ENCODE data around the gene INSYN2B. TPM values are rescaled to one million over a fixed set of nuclear protein-coding genes. Genes with fewer than 3 reads are reported as not detected.
"Not testable (repeated sequence)": the region's sequence is repeated elsewhere in the genome, so short reads cannot be mapped to it uniquely, and the experiment has no call there.

INSYN2B gene
- total RNA-seq, 2 experiments from 2014 or later, result not detected

- no peak overlapping the region for H3K27ac Mint-ChIP-seq
- peaks cover 8% of the 10 kb centered on the region for H3K36me3 Mint-ChIP-seq (ENCODE audit: low read depth)
- intact Hi-C loops (cut with micrococcal nuclease), result no loop called here
- DNase-seq, result no peak
- no peaks in the 10 kb centered on the region for H3K27me3 Mint-ChIP-seq
- H3K9me3 Mint-ChIP-seq, result no peaks in the 10 kb centered on the region
- peaks cover 3% of the 10 kb centered on the region for H3K4me1 Mint-ChIP-seq (ENCODE audit: low read depth)
- H3K4me3 Mint-ChIP-seq, result no peak overlapping the region
- CTCF ChIA-PET, result no interaction called here
- POLR2A ChIA-PET, result interaction anchor here (0.6 kb wide), 1 partner anchor 759 kb away, joined by 3 read pairs; no protein-coding TSS in a partner anchor
- ATAC-seq, result no peak
- no peak for TF ChIP-seq CTCF (IDR thresholded peaks at IDR 0.05)
Measured at GRCh38 chr5:169956126-169956525, 24.2 kb downstream of the INSYN2B start.

- ATAC-seq, result no peak
- ChIA-PET CTCF (no interaction called here), POLR2A (no interaction called here)
- Mint-ChIP-seq H3K27ac (no peak overlapping the region), H3K4me3 (no peak overlapping the region), H3K4me1 (ENCODE audit: low read depth) (peaks cover 3% of the 10 kb centered on the region), H3K27me3 (no peaks in the 10 kb centered on the region), H3K9me3 (no peaks in the 10 kb centered on the region), H3K36me3 (ENCODE audit: low read depth) (peaks cover 14% of the 10 kb centered on the region)
- intact Hi-C loops (cut with micrococcal nuclease), result no loop called here
- no peak for TF ChIP-seq CTCF (IDR thresholded peaks at IDR 0.05)
- DNase-seq, result no peak
Measured at GRCh38 chr5:169954786-169955185, 25.5 kb downstream of the INSYN2B start.

DNA sequence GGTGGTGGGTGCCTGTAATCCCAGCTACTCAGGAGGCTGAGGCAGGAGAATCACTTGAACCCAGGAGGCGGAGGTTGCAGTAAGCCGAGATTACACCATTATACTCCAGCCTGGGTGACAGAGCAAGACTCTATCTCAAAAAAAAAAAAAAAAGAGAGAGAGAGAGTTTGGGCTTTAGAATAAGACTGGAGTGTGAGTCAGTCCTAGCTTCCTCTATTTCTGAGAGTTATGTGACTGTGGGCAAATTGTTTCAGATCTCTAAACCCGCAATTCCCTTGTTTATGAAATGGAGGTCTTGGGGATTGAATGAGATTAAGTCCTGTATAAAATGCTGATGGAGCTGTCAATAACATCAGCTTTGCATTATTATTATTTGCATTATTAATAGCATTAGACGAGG, 27.1 kb downstream of the INSYN2B start:
- H3K27ac Mint-ChIP-seq; ATAC-seq; H3K27me3 Mint-ChIP-seq; intact Hi-C loops (cut with micrococcal nuclease); DNase-seq; H3K4me1 Mint-ChIP-seq (ENCODE audit: low read depth); POLR2A ChIA-PET; CTCF ChIA-PET; H3K9me3 Mint-ChIP-seq; H3K4me3 Mint-ChIP-seq: not testable (repeated sequence)
- H3K36me3 Mint-ChIP-seq (ENCODE audit: low read depth), result peaks cover 19% of the 10 kb centered on the region

- H3K36me3 Mint-ChIP-seq (ENCODE audit: low read depth), result peaks cover 26% of the 10 kb centered on the region
- H3K27ac Mint-ChIP-seq, result no peak overlapping the region
- ChIA-PET CTCF (no interaction called here), POLR2A (no interaction called here)
- no peaks in the 10 kb centered on the region for H3K9me3 Mint-ChIP-seq
- DNase-seq (no peak), ATAC-seq (no peak)
- H3K4me1 Mint-ChIP-seq (ENCODE audit: low read depth), result peaks cover 6% of the 10 kb centered on the region
- intact Hi-C loops (cut with micrococcal nuclease), result no loop called here
- no peaks in the 10 kb centered on the region for H3K27me3 Mint-ChIP-seq
- no peak overlapping the region for H3K4me3 Mint-ChIP-seq
- no peak for TF ChIP-seq CTCF (IDR thresholded peaks at IDR 0.05)
Measured at GRCh38 chr5:169950333-169950732, 30.0 kb downstream of the INSYN2B start.

- ATAC-seq (no peak), DNase-seq (no peak)
- Mint-ChIP-seq H3K27me3 (no peaks in the 10 kb centered on the region), H3K36me3 (ENCODE audit: low read depth) (peaks cover 20% of the 10 kb centered on the region), H3K4me1 (ENCODE audit: low read depth) (peaks cover 6% of the 10 kb centered on the region), H3K4me3 (no peak overlapping the region), H3K9me3 (no peaks in the 10 kb centered on the region), H3K27ac (no peak overlapping the region)
- intact Hi-C loops (cut with micrococcal nuclease), result no loop called here
- ChIA-PET CTCF (no interaction called here), POLR2A (interaction anchor here (1.0 kb wide), 1 partner anchor 12 kb away, joined by 3 read pairs; no protein-coding TSS in a partner anchor)
- no peak for TF ChIP-seq CTCF (IDR thresholded peaks at IDR 0.05)
Measured at GRCh38 chr5:169946743-169947295, 33.5 kb downstream of the INSYN2B start.
